Activated T-cell treated with anti-CD3 and anti-CD28 coated beads, Interleukin-2, amount 50 U/mL, for 1 hour (primary cell): ENCODE measurements around the gene TSPYL6.
"Not testable (repeated sequence)": the region's sequence is repeated elsewhere in the genome, so short reads cannot be mapped to it uniquely, and the experiment has no call there.

ENCODE experiments used
- DNase-seq: peaks from one replicate; pipeline ENCODE4 v3.0.0-alpha.2; 2020

The TSPYL6 gene

DNA sequence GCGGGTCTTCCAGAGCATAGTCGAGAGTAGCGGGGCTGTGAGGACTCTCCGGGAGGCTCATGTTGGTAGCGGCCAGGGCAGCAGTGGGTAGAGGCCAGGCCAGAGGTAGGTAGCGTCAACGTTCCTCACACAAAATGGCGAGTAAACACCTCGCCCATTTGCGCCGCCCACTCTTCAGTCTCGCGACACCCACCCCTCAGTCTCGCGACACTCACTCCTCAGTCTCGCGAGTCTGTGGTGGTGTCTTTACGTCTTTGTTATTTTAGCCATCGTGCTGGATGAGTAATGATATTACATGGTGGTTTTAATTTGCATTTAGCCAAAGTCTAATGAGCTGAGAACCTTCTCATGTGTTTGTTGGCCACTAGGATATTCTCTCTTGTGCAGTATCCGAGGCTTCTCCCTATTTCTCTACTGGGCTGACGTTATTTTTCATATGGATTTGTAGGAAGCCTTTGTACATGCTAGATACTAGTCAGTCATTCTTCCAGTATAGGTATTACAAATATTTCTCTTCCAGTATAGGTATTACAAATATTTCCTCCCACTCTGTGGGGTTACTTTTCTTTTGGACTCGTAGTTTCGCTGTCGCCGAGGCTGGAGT is at the start of gene TSPYL6:
TSS of gene TSPYL6 (minus strand) at position 139 of the 604 bp plus-strand sequence. CDS start at position 61, 78 bp downstream.
- DNase-seq, result no peak

DNA sequence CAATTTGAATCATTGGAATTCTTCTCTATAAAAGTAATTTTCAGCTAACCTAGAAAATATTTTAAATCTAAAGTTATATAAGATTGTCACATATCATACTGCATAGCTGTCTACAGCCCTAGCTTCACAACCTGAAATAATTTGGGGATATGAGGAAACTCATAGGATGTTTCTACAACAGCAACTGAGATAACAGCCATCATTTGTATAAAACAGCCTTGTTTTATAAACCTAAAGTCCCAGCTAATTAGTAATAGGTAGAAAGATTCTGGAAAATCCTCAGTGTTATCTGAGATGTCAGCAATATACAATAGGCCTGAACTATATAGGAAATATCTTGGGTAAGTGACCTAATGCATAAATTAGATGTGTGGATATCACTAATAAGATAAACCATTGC is 47.6 kb upstream of the TSPYL6 start:
- no peak for DNase-seq

DNA sequence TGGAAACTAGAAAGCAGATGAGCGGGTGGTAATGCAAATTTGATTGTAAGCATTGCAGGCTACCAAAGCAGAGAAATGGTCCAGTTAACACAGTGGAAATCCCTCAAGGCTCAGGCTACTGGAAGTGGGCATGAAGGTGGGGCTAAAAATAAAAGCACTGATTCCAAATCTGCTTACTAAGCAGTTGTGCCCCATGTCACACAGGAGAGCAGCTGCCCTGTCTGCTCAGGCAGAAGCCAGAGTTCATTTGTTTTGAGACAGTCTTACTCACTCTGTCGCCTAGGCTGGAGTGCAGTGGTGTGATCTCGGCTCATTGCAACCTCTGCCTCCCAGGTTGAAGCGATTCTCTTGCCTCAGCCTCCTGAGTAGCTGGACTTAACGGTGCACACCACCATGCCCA is 42.5 kb upstream of the TSPYL6 start:
- no peak for DNase-seq

GRCh38 chr2:54295911-54296310 is 39.9 kb upstream of the TSPYL6 start:
- DNase-seq, result no peak

DNA sequence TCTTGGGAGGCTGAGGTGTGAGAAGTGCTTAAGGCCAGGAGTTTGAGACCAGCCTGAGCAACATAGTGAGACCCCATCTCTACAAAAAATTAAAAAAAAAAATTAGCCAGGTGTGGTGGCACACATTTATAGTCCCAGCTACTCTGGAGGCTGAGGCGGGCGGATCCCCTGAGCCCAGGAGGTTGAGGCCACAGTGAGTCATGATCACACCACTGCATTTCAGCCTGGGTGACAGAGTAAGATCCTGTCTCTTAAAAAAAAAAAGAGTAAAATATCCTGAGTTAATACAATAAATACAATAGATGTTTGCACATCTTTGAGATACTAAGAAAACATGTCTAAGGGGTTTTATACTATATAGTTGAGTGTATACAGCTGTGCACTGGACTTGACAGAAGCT is 38.6 kb upstream of the TSPYL6 start:
- DNase-seq, result not testable (repeated sequence)

DNA sequence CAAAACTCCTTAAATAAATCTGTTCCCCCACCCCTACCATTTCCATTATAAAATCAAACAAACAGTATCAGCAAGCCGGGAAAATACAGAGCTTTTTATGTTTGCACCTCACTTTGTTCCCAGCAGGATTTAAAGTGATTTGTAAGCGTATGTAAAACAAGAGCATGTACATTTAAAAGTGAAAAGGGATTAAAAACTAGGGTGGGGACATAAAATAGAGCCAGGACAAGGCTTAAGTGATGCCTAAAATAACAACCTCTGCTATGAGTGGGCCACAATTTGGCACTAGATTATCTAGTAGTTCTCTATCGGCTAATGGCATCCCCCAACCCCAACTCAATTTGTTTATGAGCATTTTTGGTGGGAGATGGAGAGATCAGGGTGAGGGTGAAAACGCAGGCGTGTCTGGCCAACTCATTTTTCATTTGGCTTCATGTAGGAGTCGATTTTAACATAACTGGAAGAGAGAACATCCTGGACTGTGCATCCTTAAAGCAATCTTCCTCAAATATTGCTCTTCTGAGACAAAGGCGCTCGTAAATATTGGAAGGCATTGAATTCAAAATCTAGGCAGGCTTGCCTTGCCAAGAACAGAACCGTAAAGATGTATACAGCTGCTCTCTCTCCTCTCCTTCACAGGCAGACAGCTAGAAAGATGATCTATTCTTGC is 34.5 kb upstream of the TSPYL6 start:
- DNase-seq, result no peak

GRCh38 chr2:54289917-54290316 is 33.9 kb upstream of the TSPYL6 start:
- DNase-seq, result no peak

DNA sequence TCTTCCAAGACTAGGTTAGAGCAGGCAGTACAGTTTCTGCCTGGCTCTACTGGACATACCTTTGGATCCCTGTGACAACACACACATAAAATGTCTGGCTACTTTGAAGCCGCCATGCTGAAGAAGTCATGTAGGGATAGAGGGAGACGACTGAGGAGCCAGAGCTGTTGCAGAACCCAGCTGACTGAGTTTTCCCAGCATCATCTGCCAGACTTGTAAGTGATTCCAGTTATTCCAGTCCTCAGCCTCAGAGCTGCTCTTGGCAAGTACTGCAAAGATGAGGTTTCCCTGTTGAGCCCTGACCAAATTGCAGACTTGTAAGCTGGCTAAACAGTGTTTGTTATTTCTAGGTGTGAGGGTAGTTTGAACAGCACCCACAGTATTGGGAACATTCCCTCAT is 31.5 kb upstream of the TSPYL6 start:
- no peak for DNase-seq

GRCh38 chr2:54285451-54285850 is 29.4 kb upstream of the TSPYL6 start:
- no peak for DNase-seq

DNA sequence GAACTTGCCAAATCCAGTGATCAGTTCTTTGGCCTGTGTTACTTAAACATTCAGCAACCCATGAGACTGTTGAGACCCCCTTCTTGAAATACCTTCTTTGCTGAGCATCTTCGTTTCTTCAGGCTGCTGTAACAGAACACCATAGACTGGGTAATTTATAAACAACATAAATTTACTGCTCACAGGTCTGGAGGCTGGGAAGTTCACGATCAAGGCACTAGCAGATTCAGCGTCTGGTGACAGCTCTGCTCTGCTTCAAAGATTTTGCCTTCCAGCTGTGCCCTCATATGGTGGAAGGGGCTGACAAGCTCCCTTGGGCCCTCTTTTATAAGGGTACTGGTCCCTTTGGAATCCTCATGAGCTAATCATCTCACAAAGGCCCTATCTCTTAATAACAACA is 28.8 kb upstream of the TSPYL6 start:
- DNase-seq, result no peak

DNA sequence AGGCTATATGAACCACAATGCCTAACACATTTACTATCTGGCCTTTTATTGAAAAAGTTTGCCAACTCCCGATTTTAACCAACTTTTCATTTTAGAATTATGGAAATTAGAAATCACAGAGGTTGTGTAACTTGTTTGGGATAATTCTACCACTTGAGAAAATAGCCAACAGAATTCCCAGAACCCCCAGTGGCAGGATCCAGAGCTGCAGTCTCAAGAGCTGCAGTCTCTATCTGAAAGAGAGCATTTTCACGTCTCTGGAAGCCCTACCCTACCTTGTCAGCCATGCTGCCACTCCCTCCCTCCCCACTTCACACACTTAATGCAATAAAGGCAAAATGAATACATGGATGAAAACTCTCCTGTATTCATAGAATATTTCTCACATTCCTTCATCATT is 23.4 kb upstream of the TSPYL6 start:
- DNase-seq, result no peak

DNA sequence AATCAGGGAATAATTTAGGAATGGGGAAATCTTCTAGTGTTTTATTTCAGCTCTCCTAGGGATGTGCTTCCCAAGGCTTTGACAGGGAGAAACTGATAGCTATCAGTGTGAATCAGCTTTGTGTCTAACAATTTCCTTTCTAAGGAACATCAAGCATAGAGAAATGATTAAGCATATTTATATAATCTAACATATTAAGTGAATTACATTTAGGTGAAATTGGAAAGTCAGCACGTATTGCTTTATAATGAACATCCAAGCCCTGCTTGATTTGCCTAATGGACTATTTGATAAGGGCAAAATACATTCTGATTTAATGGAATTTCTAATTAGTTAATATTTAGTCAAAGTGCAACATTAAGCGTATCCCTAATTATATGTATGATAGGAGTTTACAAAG is 19.5 kb upstream of the TSPYL6 start:
- DNase-seq, result no peak

- DNase-seq, result no peak
Measured at GRCh38 chr2:54274781-54275242, 18.8 kb upstream of the TSPYL6 start.

- DNase-seq, result no peak
Measured at GRCh38 chr2:54271843-54272627, 16.0 kb upstream of the TSPYL6 start.

DNA sequence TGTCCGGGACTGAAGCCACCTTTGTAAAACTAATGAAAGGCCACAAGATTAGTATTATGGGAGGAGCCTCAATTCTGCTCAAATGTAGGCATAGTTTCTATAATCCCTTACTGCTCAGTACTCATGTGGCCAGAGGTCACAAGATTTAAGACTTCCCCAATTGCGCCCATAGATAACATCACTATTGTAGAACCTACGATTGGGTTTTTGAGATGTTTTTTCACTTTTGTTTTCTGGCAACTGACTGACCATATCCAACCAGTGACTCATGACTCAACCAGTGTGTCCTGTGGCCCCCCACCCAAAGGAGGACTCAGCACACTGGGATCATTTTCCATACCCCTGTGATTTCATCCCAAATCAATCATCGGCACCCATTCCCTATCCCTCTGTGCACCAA is 15.2 kb upstream of the TSPYL6 start:
- DNase-seq, result no peak

- DNase-seq, result no peak
Measured at GRCh38 chr2:54267577-54267976, 11.5 kb upstream of the TSPYL6 start.

GRCh38 chr2:54265081-54265480 is 9.1 kb upstream of the TSPYL6 start:
- DNase-seq, result not testable (repeated sequence)

DNA sequence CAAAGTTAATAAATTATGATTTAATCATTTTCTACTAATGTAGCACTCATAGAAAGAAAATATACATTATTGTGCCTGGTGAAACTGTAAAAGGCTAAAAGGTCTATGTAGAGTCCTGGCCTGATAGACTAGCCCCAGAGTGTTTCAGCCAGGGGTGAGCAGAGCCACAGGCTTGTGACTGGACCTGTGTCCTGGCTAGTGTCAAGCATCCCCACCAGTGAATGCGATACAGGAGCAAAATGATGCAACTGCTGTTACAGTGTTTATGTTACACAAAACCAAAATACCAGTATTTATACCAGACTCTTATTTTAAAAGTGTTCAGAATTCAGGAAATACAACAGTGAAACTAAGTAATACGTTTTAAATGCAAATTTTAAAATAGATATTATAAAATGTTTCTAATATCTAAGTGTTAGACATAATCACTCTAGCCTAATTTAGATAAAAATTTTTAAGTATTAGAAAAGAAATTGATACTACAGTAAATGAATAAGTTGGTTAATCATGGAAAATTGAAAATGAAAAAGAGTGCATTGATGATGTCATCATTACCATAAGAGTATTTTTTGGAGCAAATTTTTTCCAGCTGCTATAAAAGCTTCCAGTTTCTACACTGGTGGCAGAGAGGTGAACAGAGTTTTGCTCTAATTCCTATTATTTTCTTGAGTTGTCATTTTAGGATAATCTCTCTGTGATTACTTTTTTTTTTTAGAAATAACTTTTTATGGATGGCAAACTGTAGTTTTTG is 6.2 kb upstream of the TSPYL6 start:
- no peak for DNase-seq

GRCh38 chr2:54261537-54261936 is 5.5 kb upstream of the TSPYL6 start:
- no peak for DNase-seq

GRCh38 chr2:54260241-54260595 is 4.2 kb upstream of the TSPYL6 start:
- no peak for DNase-seq

- no peak for DNase-seq
Measured at GRCh38 chr2:54259413-54260240, 3.6 kb upstream of the TSPYL6 start.

DNA sequence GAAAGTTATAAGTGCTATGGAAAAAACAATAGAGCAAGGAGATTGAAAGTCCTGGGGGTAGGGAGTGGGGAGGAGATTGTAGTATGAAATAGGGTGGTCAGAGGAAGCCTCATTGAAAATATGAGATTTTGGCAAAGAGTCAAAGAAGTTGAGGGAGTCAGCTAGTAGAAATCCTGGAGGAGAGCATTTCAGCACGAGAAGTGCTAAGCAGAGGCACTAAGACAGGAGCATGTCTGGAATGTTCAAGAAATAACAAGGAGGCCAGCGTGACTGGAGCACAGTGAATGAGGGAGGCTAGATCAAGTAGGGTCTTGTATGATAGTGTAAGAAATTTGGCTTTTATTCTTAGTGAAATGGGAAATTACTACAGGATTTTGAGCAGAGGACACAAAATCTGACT is 2.1 kb upstream of the TSPYL6 start:
- no peak for DNase-seq
